Lower lobe of right lung (tissue), 2 donors: Measurements from ENCODE around the gene GOLGB1. TPM values are rescaled to one million over a fixed set of nuclear protein-coding genes. Genes with fewer than 3 reads are reported as not detected.
A peak's percentile ranks its signal among the peaks of the same experiment; 100 is the strongest.

Source experiments
- ATAC-seq, 2 donors: fragments of 200-7000 bp; cut with Tn5 transposase; one replicate each; pipeline ENCODE4 v1.9.1; 2020 to 2022; ENCODE audit warnings: mild to moderate bottlenecking in 2 of 2, moderate library complexity in 2 of 2
- DNase-seq: peaks from one replicate; pipeline ENCODE4 v3.0.0-alpha.2; 2020
- H3K27ac ChIP-seq: fragments of 200-600 bp; one replicate; pipeline ENCODE4 v1.8.0; 2022
- H3K27me3 ChIP-seq: fragments of 200-600 bp; one replicate; pipeline ENCODE4 v1.8.0; 2022; ENCODE audit warnings: low read depth
- H3K36me3 ChIP-seq: fragments of 200-600 bp; one replicate; pipeline ENCODE4 v1.8.0; 2022; ENCODE audit warnings: mild to moderate bottlenecking
- H3K4me1 ChIP-seq: fragments of 200-600 bp; one replicate; pipeline ENCODE4 v1.8.0; 2022
- H3K4me3 ChIP-seq: fragments of 200-600 bp; one replicate; pipeline ENCODE4 v1.8.0; 2022; ENCODE audit warnings: mild to moderate bottlenecking
- H3K9me3 ChIP-seq: fragments of 200-600 bp; one replicate; pipeline ENCODE4 v1.8.0; 2022
- intact Hi-C: fragments of 100-400 bp; cut with DNase I; formaldehyde crosslinking; loops from one replicate; pipeline ENCODE4 v1.11.0; 2022
- total RNA-seq: library from RNA; stranded (reverse); fragmentation: NEBNext Ultra II Directional; extraction: Animal tissue kit (Norgen Biotek cat#: 25700); gene quantifications from one replicate; pipeline ENCODE4 v1.2.1, GENCODE V29; 2021
- TF ChIP-seq, protein P1 (sequence below): fragments of 200-600 bp; IDR thresholded peaks from one replicate; pipeline ENCODE4 v1.8.0; 2022; ENCODE audit warnings: antibody characterized with exemption, mild to moderate bottlenecking
- donor health status: DM: no; HTN: yes; CAD: no; lungs with severe emphysema.

Gene GOLGB1
- total RNA-seq, 1 donor from 2014 or later: 55.4 TPM

DNA sequence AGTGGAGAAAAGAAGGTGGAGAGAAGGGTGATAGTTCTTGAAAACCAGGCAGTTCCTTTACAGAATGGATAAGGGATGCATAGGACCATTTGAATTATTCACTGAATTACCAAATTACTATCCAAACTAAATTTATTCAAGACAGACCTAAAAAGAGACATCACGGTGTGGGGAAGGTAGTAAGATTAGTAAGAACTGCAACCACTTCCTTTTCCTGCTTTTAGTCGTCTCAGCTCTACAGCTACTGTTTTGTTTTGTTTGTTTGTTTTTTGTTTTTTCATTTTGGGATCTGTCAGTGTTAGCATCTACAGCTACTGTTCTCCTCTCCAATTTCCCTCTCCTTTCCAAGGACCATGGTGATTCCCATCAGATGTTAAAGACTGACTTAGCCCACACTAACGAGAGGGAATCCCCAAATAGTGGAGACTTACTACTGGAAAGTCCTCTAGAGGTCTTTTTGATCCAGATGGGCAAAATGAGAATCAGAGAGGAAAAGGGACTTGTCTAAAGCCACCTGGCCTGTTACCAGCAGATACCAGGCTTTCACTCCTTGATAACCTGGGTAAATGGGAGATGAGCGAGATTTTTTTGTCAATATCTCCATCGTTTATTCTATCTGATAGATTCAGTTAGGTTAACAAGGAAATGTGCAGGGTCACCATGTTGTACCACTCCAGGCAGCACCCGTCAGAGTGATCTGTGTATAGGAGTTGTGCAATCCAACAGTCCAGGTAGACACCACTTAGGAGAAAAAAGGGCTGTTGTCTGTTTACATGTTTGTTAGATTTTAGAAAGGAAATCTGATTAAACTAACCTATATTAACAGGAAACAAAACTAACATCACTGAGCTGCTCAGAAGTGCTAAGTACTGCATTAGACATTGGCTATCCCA, 94.8 kb downstream of the GOLGB1 start:
- no peak overlapping the region for H3K4me3 ChIP-seq
- TF ChIP-seq, protein P1, sequence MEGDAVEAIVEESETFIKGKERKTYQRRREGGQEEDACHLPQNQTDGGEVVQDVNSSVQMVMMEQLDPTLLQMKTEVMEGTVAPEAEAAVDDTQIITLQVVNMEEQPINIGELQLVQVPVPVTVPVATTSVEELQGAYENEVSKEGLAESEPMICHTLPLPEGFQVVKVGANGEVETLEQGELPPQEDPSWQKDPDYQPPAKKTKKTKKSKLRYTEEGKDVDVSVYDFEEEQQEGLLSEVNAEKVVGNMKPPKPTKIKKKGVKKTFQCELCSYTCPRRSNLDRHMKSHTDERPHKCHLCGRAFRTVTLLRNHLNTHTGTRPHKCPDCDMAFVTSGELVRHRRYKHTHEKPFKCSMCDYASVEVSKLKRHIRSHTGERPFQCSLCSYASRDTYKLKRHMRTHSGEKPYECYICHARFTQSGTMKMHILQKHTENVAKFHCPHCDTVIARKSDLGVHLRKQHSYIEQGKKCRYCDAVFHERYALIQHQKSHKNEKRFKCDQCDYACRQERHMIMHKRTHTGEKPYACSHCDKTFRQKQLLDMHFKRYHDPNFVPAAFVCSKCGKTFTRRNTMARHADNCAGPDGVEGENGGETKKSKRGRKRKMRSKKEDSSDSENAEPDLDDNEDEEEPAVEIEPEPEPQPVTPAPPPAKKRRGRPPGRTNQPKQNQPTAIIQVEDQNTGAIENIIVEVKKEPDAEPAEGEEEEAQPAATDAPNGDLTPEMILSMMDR: no peak
- peaks cover 12% of the 10 kb centered on the region for H3K4me1 ChIP-seq
- DNase-seq: no peak
- no peak overlapping the region for H3K27ac ChIP-seq
- no peaks in the 10 kb centered on the region for H3K27me3 ChIP-seq
- H3K9me3 ChIP-seq: no peaks in the 10 kb centered on the region
- no peak for ATAC-seq
- intact Hi-C loops: no loop called here
- peaks cover 14% of the 10 kb centered on the region for H3K36me3 ChIP-seq

GRCh38 chr3:121651684-121652083, 97.9 kb downstream of the GOLGB1 start:
- Histone ChIP-seq H3K4me1 (no peaks in the 10 kb centered on the region), H3K27me3 (no peaks in the 10 kb centered on the region), H3K9me3 (no peaks in the 10 kb centered on the region), H3K27ac (no peak overlapping the region), H3K4me3 (no peak overlapping the region), H3K36me3 (peaks cover 8% of the 10 kb centered on the region)
- no peak for ATAC-seq
- TF ChIP-seq, protein P1: no peak
- no peak for DNase-seq
- intact Hi-C loops: no loop called here

- intact Hi-C loops: no loop called here
These were observed 99.9 kb downstream of the GOLGB1 start for GRCh38 chr3:121649645-121650044.

DNA sequence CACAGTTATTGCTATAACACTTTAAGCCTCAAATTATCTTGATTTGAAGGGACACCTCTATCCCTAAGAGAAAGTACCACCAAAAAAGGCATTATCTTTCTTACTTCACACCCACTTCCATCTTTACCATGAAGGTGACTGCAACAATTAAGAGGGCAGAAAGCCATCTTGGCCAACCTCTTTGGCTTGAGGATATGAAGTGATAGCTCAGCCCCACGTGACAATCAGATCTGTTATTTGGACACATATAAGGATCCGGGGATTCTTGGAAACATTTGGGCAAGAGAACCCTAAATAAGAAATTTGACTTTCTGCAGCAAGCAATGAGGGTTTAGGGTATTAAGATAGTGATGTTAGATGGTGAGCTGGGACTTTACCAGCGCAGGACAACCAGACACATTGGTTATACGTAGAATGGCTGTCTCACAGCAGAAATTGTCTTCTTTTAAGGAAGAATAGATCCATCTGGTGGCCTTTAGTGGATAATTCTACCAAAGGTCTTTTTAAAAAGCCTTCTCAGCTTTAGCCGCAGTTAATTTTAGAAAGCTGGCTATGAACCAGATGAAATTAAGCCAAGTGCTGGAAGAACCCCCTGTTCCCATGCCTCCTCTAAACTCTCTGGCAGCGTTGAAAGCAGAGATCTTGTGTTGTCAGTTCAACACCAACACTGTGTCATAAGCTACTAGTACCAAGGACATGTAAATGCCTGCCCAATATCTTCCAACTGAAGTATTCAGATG, 101.2 kb downstream of the GOLGB1 start:
- peak overlapping the region; percentile 36 for H3K27ac ChIP-seq
- no peak overlapping the region for H3K4me3 ChIP-seq
- intact Hi-C loops: no loop called here
- H3K27me3 ChIP-seq: no peaks in the 10 kb centered on the region
- DNase-seq (no peak), ATAC-seq (no peak)
- no peaks in the 10 kb centered on the region for H3K4me1 ChIP-seq
- H3K9me3 ChIP-seq: no peaks in the 10 kb centered on the region
- TF ChIP-seq, protein P1: no peak
- peaks cover 23% of the 10 kb centered on the region for H3K36me3 ChIP-seq

More at GRCh38 chr3:121649645-121650044, 99.9 kb downstream of the GOLGB1 start:
- no peaks in the 10 kb centered on the region for H3K9me3 ChIP-seq
- H3K4me3 ChIP-seq: no peak overlapping the region
- H3K27ac ChIP-seq: no peak overlapping the region
- DNase-seq: no peak
- no peaks in the 10 kb centered on the region for H3K4me1 ChIP-seq
- TF ChIP-seq, protein P1: no peak
- no peak for ATAC-seq
- no peaks in the 10 kb centered on the region for H3K27me3 ChIP-seq
- peaks cover 10% of the 10 kb centered on the region for H3K36me3 ChIP-seq

- H3K4me3 ChIP-seq: no peak overlapping the region
- TF ChIP-seq, protein P1: no peak
- peaks cover 35% of the 10 kb centered on the region for H3K36me3 ChIP-seq
- ATAC-seq: no peak
- no peaks in the 10 kb centered on the region for H3K27me3 ChIP-seq
- H3K4me1 ChIP-seq: no peaks in the 10 kb centered on the region
- intact Hi-C loops: no loop called here
- no peak overlapping the region for H3K27ac ChIP-seq
- H3K9me3 ChIP-seq: no peaks in the 10 kb centered on the region
- no peak for DNase-seq
These were observed 104.5 kb downstream of the GOLGB1 start for GRCh38 chr3:121645054-121645453.
